ENCODE results near the gene CRADD. TPM values are rescaled to one million over a fixed set of nuclear protein-coding genes. Genes with fewer than 3 reads are reported as not detected.

CRADD gene
- total RNA-seq, 1 donor from 2014 or later: 18.8 TPM

DNA sequence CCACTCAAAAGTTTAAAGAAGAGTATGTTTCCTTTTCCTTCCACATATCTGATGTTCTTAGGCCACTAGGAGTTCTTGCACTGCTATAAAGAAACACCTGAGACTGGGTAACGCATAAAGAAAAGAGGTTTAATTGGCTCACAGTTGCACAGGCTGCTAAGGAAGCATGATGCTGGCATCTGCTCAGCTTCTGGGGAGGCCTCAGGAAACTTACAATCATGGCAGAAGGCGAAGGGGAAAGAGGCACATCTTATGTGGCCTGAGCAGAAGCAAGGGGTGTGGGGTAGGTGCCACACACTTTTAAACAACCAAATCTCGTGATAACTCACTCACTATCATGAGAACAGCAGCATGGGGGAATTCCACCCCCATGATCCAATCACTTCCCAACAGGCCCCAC is 7.7 kb upstream of the CRADD start:
- H3K4me1 Mint-ChIP-seq (ENCODE audit: low read depth, unreplicated experiment): no peaks in the 10 kb centered on the region
- H3K9me3 Mint-ChIP-seq (ENCODE audit: unreplicated experiment): no peaks in the 10 kb centered on the region
- H3K4me3 Mint-ChIP-seq (ENCODE audit: unreplicated experiment): no peak overlapping the region
- TF ChIP-seq, protein P1, sequence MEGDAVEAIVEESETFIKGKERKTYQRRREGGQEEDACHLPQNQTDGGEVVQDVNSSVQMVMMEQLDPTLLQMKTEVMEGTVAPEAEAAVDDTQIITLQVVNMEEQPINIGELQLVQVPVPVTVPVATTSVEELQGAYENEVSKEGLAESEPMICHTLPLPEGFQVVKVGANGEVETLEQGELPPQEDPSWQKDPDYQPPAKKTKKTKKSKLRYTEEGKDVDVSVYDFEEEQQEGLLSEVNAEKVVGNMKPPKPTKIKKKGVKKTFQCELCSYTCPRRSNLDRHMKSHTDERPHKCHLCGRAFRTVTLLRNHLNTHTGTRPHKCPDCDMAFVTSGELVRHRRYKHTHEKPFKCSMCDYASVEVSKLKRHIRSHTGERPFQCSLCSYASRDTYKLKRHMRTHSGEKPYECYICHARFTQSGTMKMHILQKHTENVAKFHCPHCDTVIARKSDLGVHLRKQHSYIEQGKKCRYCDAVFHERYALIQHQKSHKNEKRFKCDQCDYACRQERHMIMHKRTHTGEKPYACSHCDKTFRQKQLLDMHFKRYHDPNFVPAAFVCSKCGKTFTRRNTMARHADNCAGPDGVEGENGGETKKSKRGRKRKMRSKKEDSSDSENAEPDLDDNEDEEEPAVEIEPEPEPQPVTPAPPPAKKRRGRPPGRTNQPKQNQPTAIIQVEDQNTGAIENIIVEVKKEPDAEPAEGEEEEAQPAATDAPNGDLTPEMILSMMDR (IDR thresholded peaks at IDR 0.05; ENCODE audit: partially characterized antibody, unreplicated experiment): no peak
- peaks cover 6% of the 10 kb centered on the region for H3K36me3 Mint-ChIP-seq (ENCODE audit: unreplicated experiment)
- no peaks in the 10 kb centered on the region for H3K27me3 Mint-ChIP-seq (ENCODE audit: unreplicated experiment)
- H3K27ac Mint-ChIP-seq (ENCODE audit: unreplicated experiment): no peak overlapping the region
- no peak for DNase-seq

DNA sequence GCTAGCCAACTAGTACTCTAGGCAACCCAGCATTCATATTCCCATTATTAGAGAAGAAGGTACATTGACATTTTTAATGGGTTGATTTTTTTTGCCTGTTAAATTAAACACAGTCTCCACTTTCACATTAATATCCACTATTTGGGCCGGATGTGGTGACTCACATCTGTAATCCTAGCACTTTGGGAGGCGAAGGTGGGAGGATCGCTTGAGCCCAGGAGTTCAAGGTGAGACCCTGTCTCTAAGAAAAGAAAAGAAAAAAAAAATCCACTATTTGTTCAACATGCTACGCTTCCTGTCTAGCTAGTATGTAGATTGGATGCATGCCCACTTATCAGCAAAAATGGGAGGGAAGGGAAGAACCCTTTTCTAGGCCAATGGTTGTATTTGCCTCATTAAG is 7.1 kb upstream of the CRADD start:
- Mint-ChIP-seq H3K4me1 (ENCODE audit: low read depth, unreplicated experiment) (no peaks in the 10 kb centered on the region), H3K9me3 (ENCODE audit: unreplicated experiment) (no peaks in the 10 kb centered on the region), H3K27me3 (ENCODE audit: unreplicated experiment) (no peaks in the 10 kb centered on the region), H3K4me3 (ENCODE audit: unreplicated experiment) (no peak overlapping the region), H3K36me3 (ENCODE audit: unreplicated experiment) (peaks cover 6% of the 10 kb centered on the region), H3K27ac (ENCODE audit: unreplicated experiment) (no peak overlapping the region)
- DNase-seq: no peak
- TF ChIP-seq, protein P1 (IDR thresholded peaks at IDR 0.05; ENCODE audit: partially characterized antibody, unreplicated experiment): no peak

DNA sequence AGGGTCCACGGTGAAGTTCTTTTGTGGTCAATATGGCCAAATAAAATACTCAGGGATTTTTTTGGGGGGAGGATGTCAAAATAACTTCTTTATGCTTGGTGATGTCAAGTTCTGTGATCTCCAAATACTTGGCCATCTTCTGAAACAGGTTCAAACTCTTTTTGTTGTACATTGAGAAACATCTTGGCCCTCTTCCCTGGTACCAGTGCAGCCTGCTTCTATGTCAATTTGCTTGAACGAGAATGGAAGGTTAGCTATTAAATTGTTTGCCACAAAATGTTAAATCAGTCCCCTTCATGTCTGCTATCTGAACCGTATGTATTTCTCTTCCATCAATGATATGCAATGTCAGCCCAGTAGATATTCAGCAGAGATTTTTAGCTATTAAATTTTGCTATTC is 6.1 kb upstream of the CRADD start:
- Mint-ChIP-seq H3K27ac (ENCODE audit: unreplicated experiment) (no peak overlapping the region), H3K4me1 (ENCODE audit: low read depth, unreplicated experiment) (no peaks in the 10 kb centered on the region), H3K9me3 (ENCODE audit: unreplicated experiment) (no peaks in the 10 kb centered on the region), H3K36me3 (ENCODE audit: unreplicated experiment) (peaks cover 6% of the 10 kb centered on the region), H3K4me3 (ENCODE audit: unreplicated experiment) (no peak overlapping the region), H3K27me3 (ENCODE audit: unreplicated experiment) (no peaks in the 10 kb centered on the region)
- no peak for DNase-seq
- TF ChIP-seq, protein P1 (IDR thresholded peaks at IDR 0.05; ENCODE audit: partially characterized antibody, unreplicated experiment): no peak

DNA sequence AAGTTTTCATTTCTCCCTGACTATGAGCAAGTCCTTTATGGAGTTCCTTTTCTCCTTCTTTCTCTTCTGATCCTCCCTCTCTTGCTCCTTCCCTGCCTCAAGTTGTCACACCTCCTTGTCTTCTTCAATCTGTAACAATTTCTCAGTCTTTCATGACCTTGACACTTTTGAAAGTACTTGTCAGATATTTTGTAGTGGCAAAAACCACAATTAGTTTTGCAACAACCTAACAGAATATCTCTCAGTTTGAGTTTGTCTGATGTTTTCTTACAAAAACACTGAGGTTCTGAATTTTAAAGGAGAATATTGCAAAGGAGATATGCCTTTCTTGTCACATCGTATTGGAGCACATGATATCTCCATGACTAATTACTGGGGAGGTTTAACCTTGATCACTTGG is 4.1 kb upstream of the CRADD start:
- TF ChIP-seq, protein P1 (IDR thresholded peaks at IDR 0.05; ENCODE audit: partially characterized antibody, unreplicated experiment): no peak
- peaks cover 8% of the 10 kb centered on the region for H3K9me3 Mint-ChIP-seq (ENCODE audit: unreplicated experiment)
- peaks cover 6% of the 10 kb centered on the region for H3K36me3 Mint-ChIP-seq (ENCODE audit: unreplicated experiment)
- H3K27ac Mint-ChIP-seq (ENCODE audit: unreplicated experiment): no peak overlapping the region
- no peak overlapping the region for H3K4me3 Mint-ChIP-seq (ENCODE audit: unreplicated experiment)
- H3K27me3 Mint-ChIP-seq (ENCODE audit: unreplicated experiment): peaks cover 3% of the 10 kb centered on the region
- no peak for DNase-seq
- peaks cover 7% of the 10 kb centered on the region for H3K4me1 Mint-ChIP-seq (ENCODE audit: low read depth, unreplicated experiment)

DNA sequence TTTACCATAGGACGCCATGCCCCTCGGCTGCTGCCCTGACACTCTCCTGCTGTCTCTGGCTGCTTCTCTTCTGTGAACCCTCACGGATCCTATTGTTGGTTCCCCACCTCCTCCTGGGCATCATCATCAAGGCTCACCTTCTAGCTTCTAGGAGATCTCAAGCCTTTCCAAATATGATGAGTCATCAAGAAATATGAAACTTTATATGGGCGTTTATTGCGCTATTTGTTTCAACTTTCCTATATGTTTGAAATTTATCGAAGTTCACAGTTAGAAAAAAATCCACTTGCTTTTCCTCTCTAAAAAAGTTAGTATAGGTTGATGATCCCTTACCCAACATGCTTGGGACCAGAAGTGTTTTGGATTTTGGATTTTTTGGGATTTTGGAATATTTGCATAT is 2.8 kb upstream of the CRADD start:
- TF ChIP-seq, protein P1 (IDR thresholded peaks at IDR 0.05; ENCODE audit: partially characterized antibody, unreplicated experiment): no peak
- no peak overlapping the region for H3K4me3 Mint-ChIP-seq (ENCODE audit: unreplicated experiment)
- no peak overlapping the region for H3K27ac Mint-ChIP-seq (ENCODE audit: unreplicated experiment)
- H3K9me3 Mint-ChIP-seq (ENCODE audit: unreplicated experiment): peaks cover 12% of the 10 kb centered on the region
- H3K36me3 Mint-ChIP-seq (ENCODE audit: unreplicated experiment): peaks cover 1% of the 10 kb centered on the region
- DNase-seq: no peak
- H3K4me1 Mint-ChIP-seq (ENCODE audit: low read depth, unreplicated experiment): peaks cover 20% of the 10 kb centered on the region
- peaks cover 4% of the 10 kb centered on the region for H3K27me3 Mint-ChIP-seq (ENCODE audit: unreplicated experiment)
